Gastroesophageal sphincter (tissue), 3 donors: ENCODE measurements around the gene PDE5A.

Source experiments
- CTCF ChIP-seq, 4 experiments: fragments of 200-600 bp in 2 of 4; fragments of 450-650 bp in 2 of 4; sonication (generic) in 1 of 4; IDR thresholded peaks; one replicate each; pipeline ENCODE4 v1.5.1; 2017 to 2019; ENCODE audit warnings: antibody characterized with exemption in 4 of 4, mild to moderate bottlenecking in 2 of 4, moderate library complexity in 2 of 4
- POLR2AphosphoS5 ChIP-seq: sonication (generic); formaldehyde crosslinking; IDR thresholded peaks from one replicate; pipeline ENCODE4 v1.6.1; 2017; ENCODE audit warnings: antibody characterized with exemption

DNA sequence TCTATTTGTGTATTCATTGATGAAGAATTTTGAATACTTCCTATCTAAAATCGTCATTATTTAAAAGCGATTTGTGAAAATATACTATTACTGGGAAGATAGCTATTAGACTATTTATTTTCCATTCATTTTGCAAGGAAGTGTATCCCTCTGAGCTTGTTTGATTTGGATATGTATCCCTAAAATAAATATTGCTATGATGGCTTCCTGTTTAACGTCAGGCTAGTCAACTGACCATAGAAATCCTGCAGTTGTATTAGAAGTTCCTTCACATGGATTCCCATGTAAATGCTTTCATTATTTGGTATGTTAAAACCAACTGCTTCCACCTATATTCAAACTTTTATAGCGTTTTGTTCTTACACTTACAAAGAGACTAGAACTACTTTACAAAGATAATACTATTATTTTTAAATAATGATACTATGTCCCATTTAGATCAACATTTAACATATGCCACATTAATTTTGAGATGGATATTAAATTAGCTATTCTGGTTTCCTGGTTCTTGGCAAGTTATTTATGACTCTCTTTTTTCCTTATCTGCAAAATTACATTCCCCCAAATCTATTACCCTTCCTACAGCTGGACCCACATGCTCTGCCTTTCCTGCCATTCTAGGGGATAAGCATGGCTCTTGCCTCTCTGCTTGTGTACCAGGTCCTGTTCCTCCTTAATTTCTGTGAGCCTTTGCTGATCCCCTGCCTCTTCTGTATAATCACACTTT, 26.7 kb upstream of the PDE5A start:
- TF ChIP-seq CTCF (IDR thresholded peaks at IDR 0.05) = no peak
- TF ChIP-seq POLR2AphosphoS5 = no peak
